Right hindlimb (tissue), 1 donor: Measurements from ENCODE around the gene MIGA1.

ENCODE experiments used
- DNase-seq: peaks from one replicate; pipeline ENCODE4 v3.0.0-alpha.2; 2018

MIGA1 gene

DNA sequence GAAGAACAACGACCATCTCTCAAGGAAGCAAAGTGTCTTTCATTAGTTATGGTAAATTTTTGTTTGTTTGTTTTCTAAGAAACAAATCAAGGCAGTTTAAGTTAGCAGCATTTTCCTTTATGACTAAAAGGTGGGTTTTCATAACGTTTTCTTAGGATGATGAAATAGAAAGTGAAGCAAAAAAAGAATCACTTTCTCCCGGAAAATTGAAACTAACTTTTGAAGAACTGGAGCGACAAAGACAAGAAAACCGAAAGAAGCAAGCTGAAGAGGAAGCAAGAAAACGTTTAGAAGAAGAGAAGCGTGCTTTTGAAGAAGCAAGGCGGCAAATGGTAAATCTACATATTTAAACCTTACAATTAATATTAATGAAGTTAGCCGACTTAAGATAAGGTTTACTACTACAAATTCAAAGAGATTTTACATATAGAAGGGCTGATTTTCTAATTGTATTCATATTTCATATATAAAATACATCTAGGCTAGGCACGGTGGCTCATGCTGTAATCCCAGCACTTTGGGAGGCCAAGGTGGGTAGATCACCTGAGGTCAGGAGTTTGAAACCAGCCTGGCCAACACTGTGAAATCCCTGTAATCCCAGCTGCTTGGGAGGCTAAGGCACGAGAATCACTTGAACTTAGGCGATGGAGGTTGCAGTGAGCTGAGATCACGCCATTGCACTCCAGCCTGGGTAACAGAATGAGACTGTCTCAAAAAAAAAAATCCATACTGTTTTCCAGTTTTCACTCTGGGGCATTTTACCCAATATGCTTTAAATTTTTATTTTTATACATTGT, 147.3 kb downstream of the MIGA1 start:
- no peak for DNase-seq

DNA sequence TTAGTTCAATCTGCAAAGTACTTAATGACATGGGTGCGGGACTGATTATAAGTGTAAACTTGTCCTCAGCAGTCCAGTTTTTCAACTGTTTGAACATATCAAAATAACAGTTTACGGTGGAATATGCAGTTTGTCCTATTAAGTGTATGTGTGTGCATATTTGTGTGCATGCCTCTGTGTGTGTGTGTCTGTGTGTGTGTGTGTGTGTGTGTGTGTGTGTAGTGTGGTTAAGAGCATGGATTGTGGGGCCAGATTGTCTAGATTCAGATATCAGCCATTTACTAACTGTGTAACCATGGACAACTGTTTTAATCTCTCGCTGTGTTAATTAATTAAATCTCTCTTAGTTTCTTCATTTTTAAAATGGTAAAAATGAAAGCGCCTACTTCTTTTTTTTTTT, 148.0 kb downstream of the MIGA1 start:
- no peak for DNase-seq
